Ramos (cell line): ENCODE results near the gene LDLRAD2.
"Not testable (repeated sequence)": the region's sequence is repeated elsewhere in the genome, so short reads cannot be mapped to it uniquely, and the experiment has no call there.

Experiments
- in situ Hi-C: fragments of 300-500 bp; cut with MboI; formaldehyde crosslinking; loops from one replicate; pipeline ENCODE4 v1.14.3; 2022; ENCODE audit warnings: low sequenced_read_pairs; ENCODE audit not compliant: unreplicated experiment

LDLRAD2 gene

GRCh38 chr1:21782868-21783678 lies 29.0 kb upstream of the LDLRAD2 start, which contains the start of gene USP48:
Gene USP48 (minus strand): TSS chr1:21783149. CDS start chr1:21782957, 192 bp downstream.
- in situ Hi-C loops = no loop called here

GRCh38 chr1:21783679-21784603 lies 28.1 kb upstream of the LDLRAD2 start:
- in situ Hi-C loops = no loop called here

GRCh38 chr1:21785764-21786163 lies 26.3 kb upstream of the LDLRAD2 start:
- in situ Hi-C loops = not testable (repeated sequence)

GRCh38 chr1:21786640-21787039 lies 25.4 kb upstream of the LDLRAD2 start:
- in situ Hi-C loops = no loop called here

- in situ Hi-C loops = no loop called here
Observed at GRCh38 chr1:21793104-21793503, 19.0 kb upstream of the LDLRAD2 start.

GRCh38 chr1:21794656-21795055 lies 17.4 kb upstream of the LDLRAD2 start:
- in situ Hi-C loops = no loop called here

GRCh38 chr1:21795075-21795474 lies 17.0 kb upstream of the LDLRAD2 start:
- in situ Hi-C loops = no loop called here

GRCh38 chr1:21799730-21800129 lies 12.3 kb upstream of the LDLRAD2 start:
- in situ Hi-C loops = no loop called here

- in situ Hi-C loops = no loop called here
Observed at GRCh38 chr1:21801100-21801499, 11.0 kb upstream of the LDLRAD2 start.

GRCh38 chr1:21804536-21804935 lies 7.5 kb upstream of the LDLRAD2 start:
- in situ Hi-C loops = no loop called here

GRCh38 chr1:21813542-21813941 lies 1.5 kb downstream of the LDLRAD2 start:
- in situ Hi-C loops = no loop called here

GRCh38 chr1:21814241-21814918 lies 2.3 kb downstream of the LDLRAD2 start:
- in situ Hi-C loops = no loop called here

GRCh38 chr1:21814981-21815582 lies 3.0 kb downstream of the LDLRAD2 start:
- in situ Hi-C loops = no loop called here

- in situ Hi-C loops = no loop called here
Observed at GRCh38 chr1:21815724-21816321, 3.8 kb downstream of the LDLRAD2 start.

GRCh38 chr1:21816602-21817302 lies 4.7 kb downstream of the LDLRAD2 start:
- in situ Hi-C loops = no loop called here

GRCh38 chr1:21818656-21819055 lies 6.6 kb downstream of the LDLRAD2 start:
- in situ Hi-C loops = no loop called here

- in situ Hi-C loops = no loop called here
Observed at GRCh38 chr1:21820597-21821232, 8.7 kb downstream of the LDLRAD2 start.

- in situ Hi-C loops = no loop called here
Observed at GRCh38 chr1:21821385-21822019, 9.4 kb downstream of the LDLRAD2 start.
